ENCODE results near the gene COPG1.

DNA sequence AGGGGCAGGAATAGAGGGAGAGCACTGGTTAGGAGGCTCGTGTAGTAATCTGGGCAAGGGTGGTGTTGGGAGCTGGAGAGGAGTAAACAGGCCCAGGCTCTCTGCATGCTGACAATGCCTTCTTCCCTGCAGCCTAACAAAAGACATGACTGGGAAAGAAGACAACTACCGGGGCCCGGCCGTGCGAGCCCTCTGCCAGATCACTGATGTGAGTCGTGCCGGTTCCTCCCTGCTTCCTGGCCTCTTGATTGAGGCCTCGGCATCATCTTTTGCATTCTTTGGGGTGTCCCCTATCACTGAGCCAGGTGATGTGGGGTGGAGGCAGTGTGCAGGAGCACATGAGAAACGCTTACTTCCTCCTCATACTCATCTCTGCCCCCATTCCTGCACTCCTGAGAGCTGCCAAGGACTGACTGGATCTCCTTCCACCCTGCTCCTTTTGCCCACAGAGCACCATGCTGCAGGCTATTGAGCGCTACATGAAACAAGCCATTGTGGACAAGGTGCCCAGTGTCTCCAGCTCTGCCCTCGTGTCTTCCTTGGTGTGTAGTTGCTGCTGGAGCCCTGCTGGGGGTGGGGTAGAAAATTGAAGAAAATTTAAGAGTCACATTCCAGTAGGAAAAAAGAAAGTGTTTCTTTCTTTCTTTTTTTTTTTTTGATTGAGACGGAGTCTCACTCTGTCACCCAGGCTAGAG, 5.3 kb downstream of the COPG1 start:
- TF ChIP-seq POLR2A (IDR thresholded peaks at IDR 0.05): no peak
- TF ChIP-seq, protein P1, sequence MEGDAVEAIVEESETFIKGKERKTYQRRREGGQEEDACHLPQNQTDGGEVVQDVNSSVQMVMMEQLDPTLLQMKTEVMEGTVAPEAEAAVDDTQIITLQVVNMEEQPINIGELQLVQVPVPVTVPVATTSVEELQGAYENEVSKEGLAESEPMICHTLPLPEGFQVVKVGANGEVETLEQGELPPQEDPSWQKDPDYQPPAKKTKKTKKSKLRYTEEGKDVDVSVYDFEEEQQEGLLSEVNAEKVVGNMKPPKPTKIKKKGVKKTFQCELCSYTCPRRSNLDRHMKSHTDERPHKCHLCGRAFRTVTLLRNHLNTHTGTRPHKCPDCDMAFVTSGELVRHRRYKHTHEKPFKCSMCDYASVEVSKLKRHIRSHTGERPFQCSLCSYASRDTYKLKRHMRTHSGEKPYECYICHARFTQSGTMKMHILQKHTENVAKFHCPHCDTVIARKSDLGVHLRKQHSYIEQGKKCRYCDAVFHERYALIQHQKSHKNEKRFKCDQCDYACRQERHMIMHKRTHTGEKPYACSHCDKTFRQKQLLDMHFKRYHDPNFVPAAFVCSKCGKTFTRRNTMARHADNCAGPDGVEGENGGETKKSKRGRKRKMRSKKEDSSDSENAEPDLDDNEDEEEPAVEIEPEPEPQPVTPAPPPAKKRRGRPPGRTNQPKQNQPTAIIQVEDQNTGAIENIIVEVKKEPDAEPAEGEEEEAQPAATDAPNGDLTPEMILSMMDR (IDR thresholded peaks at IDR 0.05): no peak
